Caco-2 (cell line): ENCODE results near the gene ATRIP. TPM values are rescaled to one million over a fixed set of nuclear protein-coding genes. Genes with fewer than 3 reads are reported as not detected.

Experiments
- BruUV-seq: library from RNA; stranded (reverse); fragments of 400-500 nt; replicated peaks from 2 replicates; lab custom pipeline; 2021; lab: Mats Ljungman, UMichigan
- CTCF ChIA-PET: fragments of 300-600 bp; sonication (Branson Sonifier 250); formaldehyde crosslinking; loops from one replicate; lab custom pipeline; 2022; ENCODE audit warnings: antibody characterized with exemption; lab: Charles Lee
- POLR2A ChIA-PET: fragments of 300-600 bp; sonication (Branson Sonifier 250); formaldehyde crosslinking; loops from one replicate; lab custom pipeline; 2022; ENCODE audit warnings: antibody characterized with exemption; lab: Charles Lee
- DNase-seq, 2 experiments: peaks; one replicate each; pipeline versions ENCODE4 v3.0.0 to v3.0.0-alpha.2; 2020 to 2022
- H3K27me3 ChIP-seq: replicated peaks from 2 replicates; pipeline ENCODE4 v1.6.0; 2011; ENCODE audit warnings: low read length; ENCODE audit not compliant: control insufficient read depth, insufficient read depth
- H3K36me3 ChIP-seq: 2 replicates; pipeline ENCODE4 v1.5.1; 2011; ENCODE audit warnings: low read length; ENCODE audit not compliant: control insufficient read depth, insufficient read depth
- H3K4me1 ChIP-seq: fragments of 250-450 bp; sonication (Bioruptor Pico); 2 replicates; pipeline ENCODE4 v1.5.1; 2020; ENCODE audit warnings: mild to moderate bottlenecking
- H3K4me3 ChIP-seq: 2 replicates; pipeline ENCODE4 v1.5.1; 2011; ENCODE audit warnings: low read depth, mild to moderate bottlenecking, control low read depth, low read length
- H3K9me3 ChIP-seq: fragments of 250-450 bp; sonication (Bioruptor Pico); 2 replicates; pipeline ENCODE4 v1.5.1; 2020; ENCODE audit warnings: mild to moderate bottlenecking, moderate library complexity
- H3K27ac Mint-ChIP-seq: one replicate; pipeline ENCODE4 v1.8.0; 2022; ENCODE audit warnings: mixed read lengths; ENCODE audit not compliant: unreplicated experiment
- H3K27me3 Mint-ChIP-seq: one replicate; pipeline ENCODE4 v1.8.0; 2022; ENCODE audit warnings: mixed read lengths; ENCODE audit not compliant: insufficient read depth, unreplicated experiment
- H3K36me3 Mint-ChIP-seq: one replicate; pipeline ENCODE4 v1.8.0; 2022; ENCODE audit warnings: mild to moderate bottlenecking, mixed read lengths; ENCODE audit not compliant: insufficient read depth, unreplicated experiment
- H3K4me1 Mint-ChIP-seq: one replicate; pipeline ENCODE4 v1.8.0; 2022; ENCODE audit warnings: low read depth, mixed read lengths; ENCODE audit not compliant: unreplicated experiment
- H3K4me3 Mint-ChIP-seq: one replicate; pipeline ENCODE4 v1.8.0; 2022; ENCODE audit warnings: mild to moderate bottlenecking, moderate library complexity, mixed read lengths; ENCODE audit not compliant: unreplicated experiment
- H3K9me3 Mint-ChIP-seq: one replicate; pipeline ENCODE4 v1.8.0; 2022; ENCODE audit warnings: mixed read lengths; ENCODE audit not compliant: unreplicated experiment
- CTCF ChIP-seq, 2 experiments: fragments of 200-600 bp in 1 of 2; IDR thresholded peaks; 1 replicate in 1 of 2; 2 replicates in 1 of 2; pipeline versions ENCODE4 v1.5.1 to v1.8.0; 2011 to 2022; ENCODE audit warnings: antibody characterized with exemption in 1 of 2, control low read depth in 1 of 2, inconsistent platforms in 1 of 2, low read depth in 1 of 2, low read length in 1 of 2, mild to moderate bottlenecking in 1 of 2, moderate library complexity in 1 of 2; ENCODE audit not compliant: insufficient read depth in 1 of 2, severe bottlenecking in 1 of 2, unreplicated experiment in 1 of 2
- intact Hi-C: fragments of 100-400 bp; cut with micrococcal nuclease; formaldehyde crosslinking; loops from one replicate; pipeline ENCODE4 v1.10.0; 2022; ENCODE audit not compliant: unreplicated experiment
- total RNA-seq: library from RNA; stranded (reverse); gene quantifications from 2 replicates; pipeline ENCODE4 v1.2.3, GENCODE V29; 2022

Gene ATRIP
- total RNA-seq, 1 experiment from 2014 or later = 15.9 TPM

- H3K4me1 Mint-ChIP-seq = peaks cover 56% of the 10 kb centered on the region
- H3K27ac Mint-ChIP-seq = no peak within 1 kb of the TSS
- Histone ChIP-seq H3K9me3 (no peaks in the 10 kb centered on the region), H3K27me3 (no peaks in the 10 kb centered on the region), H3K36me3 (peaks cover 6% of the 10 kb centered on the region), H3K4me1 (peaks cover 72% of the 10 kb centered on the region), H3K4me3 (peak within 1 kb of the TSS; percentile 84)
- no peaks in the 10 kb centered on the region for H3K27me3 Mint-ChIP-seq
- BruUV-seq = TSS peak; percentile 33
- H3K36me3 Mint-ChIP-seq = peaks cover 79% of the 10 kb centered on the region
- intact Hi-C loops = loop anchor here (1.0 kb wide), 1 partner anchor 198 kb away; no protein-coding TSS in a partner anchor
- CTCF ChIA-PET = interaction anchor here (1.6 kb wide), 1 partner anchor 29 kb away, joined by 8 read pairs; no protein-coding TSS in a partner anchor
- H3K4me3 Mint-ChIP-seq = peak within 1 kb of the TSS; percentile 98
- peak; percentile 93 to 96 for DNase-seq
- POLR2A ChIA-PET = interaction anchor here (1.2 to 2.8 kb wide), 2 partner anchors 10 to 242 kb away, joined by 3 to 12 read pairs; partner anchors contain the start of genes CCDC51, CDC25A and TMA7
- TF ChIP-seq CTCF (IDR thresholded peaks at IDR 0.05; ENCODE audit: insufficient read depth in 1 of 2, low read depth in 1 of 2, low read length in 1 of 2, severe bottlenecking in 1 of 2, unreplicated experiment in 1 of 2) = no peak
- no peaks in the 10 kb centered on the region for H3K9me3 Mint-ChIP-seq
These were observed 16.4 kb upstream of the ATRIP start, which contains the start of gene PLXNB1 for GRCh38 chr3:48429960-48430707. TSS of gene PLXNB1 (minus strand) at chr3:48430086. CDS start at chr3:48424611, 5,475 bp downstream.

- Mint-ChIP-seq H3K27me3 (no peaks in the 10 kb centered on the region), H3K36me3 (peaks cover 75% of the 10 kb centered on the region), H3K4me3 (peak overlapping the region; percentile 98), H3K27ac (no peak overlapping the region), H3K9me3 (no peaks in the 10 kb centered on the region), H3K4me1 (peaks cover 52% of the 10 kb centered on the region)
- peaks cover 6% of the 10 kb centered on the region for H3K36me3 ChIP-seq
- intact Hi-C loops = loop anchor here (1.0 kb wide), 1 partner anchor 198 kb away; no protein-coding TSS in a partner anchor
- H3K4me1 ChIP-seq = peaks cover 77% of the 10 kb centered on the region
- no peak for DNase-seq
- no peaks in the 10 kb centered on the region for H3K27me3 ChIP-seq
- peak overlapping the region; percentile 84 for H3K4me3 ChIP-seq
- no TSS peak for BruUV-seq
- ChIA-PET CTCF (interaction anchor here (1.6 kb wide), 1 partner anchor 30 kb away, joined by 8 read pairs; no protein-coding TSS in a partner anchor), POLR2A (interaction anchor here (0.6 to 2.8 kb wide), 4 partner anchors 9 to 286 kb away, joined by 3 to 12 read pairs (median 6); partner anchors contain the start of genes ATRIP, CCDC51, IP6K2 and TMA7)
- TF ChIP-seq CTCF (IDR thresholded peaks at IDR 0.05; ENCODE audit: insufficient read depth in 1 of 2, low read depth in 1 of 2, low read length in 1 of 2, severe bottlenecking in 1 of 2, unreplicated experiment in 1 of 2) = no peak
- H3K9me3 ChIP-seq = no peaks in the 10 kb centered on the region
These were observed 15.8 kb upstream of the ATRIP start for GRCh38 chr3:48430708-48431101.
